Measurements from ENCODE around the gene CALHM6.

CALHM6 gene

DNA sequence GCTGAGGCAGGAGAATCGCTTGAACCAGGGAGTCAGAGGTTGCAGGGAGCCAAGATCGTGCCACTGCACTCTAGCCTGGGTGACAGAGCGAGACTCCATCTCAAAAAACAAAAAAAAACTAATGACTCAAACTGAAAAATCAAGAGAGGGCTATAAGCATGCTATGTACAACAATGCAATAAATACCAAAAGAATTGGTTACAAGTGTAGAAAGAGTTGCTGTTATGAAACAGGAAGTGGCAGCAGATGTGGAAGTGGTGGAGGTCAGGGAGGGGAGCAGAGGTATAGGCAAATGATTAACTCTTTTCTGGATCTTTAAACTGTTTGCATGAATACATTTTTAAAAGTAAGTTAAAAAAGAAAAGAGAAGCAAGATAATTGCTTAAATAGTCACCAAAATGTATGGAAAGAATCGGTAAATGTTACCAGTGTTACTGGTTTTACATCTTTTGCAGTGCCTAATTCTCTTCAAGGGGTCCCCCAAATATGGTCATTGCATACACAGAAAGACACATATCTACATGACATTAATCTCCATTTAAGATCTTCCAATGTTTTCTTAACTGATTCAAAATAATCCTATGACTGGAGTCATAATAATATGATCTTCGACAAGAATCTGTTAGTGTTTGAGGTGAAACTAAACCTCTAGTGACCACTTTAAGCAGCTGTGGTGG is 15.0 kb downstream of the CALHM6 start:
- DNase-seq (ENCODE audit: low read depth), result peak; percentile 88
- peak overlapping the region; percentile 9 for H3K4me3 ChIP-seq (ENCODE audit: low read depth, low read length)
- TF ChIP-seq MYC (IDR thresholded peaks at IDR 0.05; ENCODE audit: low read depth, low read length) (peak; percentile 43; the same call in 1 of the 2 replicates), POLR2A (IDR thresholded peaks at IDR 0.05; ENCODE audit: extremely low read depth, insufficient read length) (no peak)
- TF ChIP-seq, protein P1, sequence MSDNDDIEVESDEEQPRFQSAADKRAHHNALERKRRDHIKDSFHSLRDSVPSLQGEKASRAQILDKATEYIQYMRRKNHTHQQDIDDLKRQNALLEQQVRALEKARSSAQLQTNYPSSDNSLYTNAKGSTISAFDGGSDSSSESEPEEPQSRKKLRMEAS (IDR thresholded peaks at IDR 0.05; ENCODE audit: low read depth, low read length), result peak; percentile 23; the same call in 1 of the 2 replicates
- TF ChIP-seq, protein P2, sequence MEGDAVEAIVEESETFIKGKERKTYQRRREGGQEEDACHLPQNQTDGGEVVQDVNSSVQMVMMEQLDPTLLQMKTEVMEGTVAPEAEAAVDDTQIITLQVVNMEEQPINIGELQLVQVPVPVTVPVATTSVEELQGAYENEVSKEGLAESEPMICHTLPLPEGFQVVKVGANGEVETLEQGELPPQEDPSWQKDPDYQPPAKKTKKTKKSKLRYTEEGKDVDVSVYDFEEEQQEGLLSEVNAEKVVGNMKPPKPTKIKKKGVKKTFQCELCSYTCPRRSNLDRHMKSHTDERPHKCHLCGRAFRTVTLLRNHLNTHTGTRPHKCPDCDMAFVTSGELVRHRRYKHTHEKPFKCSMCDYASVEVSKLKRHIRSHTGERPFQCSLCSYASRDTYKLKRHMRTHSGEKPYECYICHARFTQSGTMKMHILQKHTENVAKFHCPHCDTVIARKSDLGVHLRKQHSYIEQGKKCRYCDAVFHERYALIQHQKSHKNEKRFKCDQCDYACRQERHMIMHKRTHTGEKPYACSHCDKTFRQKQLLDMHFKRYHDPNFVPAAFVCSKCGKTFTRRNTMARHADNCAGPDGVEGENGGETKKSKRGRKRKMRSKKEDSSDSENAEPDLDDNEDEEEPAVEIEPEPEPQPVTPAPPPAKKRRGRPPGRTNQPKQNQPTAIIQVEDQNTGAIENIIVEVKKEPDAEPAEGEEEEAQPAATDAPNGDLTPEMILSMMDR (IDR thresholded peaks at IDR 0.05; ENCODE audit: low read depth, low read length), result no peak

DNA sequence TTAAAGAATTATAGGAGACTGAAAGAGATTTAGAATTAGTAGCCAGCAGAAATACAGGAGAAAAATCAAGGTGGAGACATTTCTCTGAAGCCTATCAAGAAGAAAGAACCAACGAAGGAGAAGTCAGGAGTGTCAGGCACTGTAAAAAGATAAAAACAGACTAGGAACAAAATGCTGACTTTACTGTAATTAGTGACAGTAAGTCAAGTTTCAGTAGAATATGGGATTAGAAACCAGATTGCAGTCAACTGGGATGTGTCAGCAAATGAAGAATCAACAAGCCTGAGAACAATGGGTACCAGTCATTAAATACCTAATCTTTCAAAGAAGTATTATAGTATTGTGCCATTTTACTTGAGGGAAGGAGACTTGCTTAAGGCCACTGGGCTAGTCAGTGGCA is 21.6 kb downstream of the CALHM6 start:
- TF ChIP-seq POLR2A (IDR thresholded peaks at IDR 0.05; ENCODE audit: extremely low read depth, insufficient read length) (no peak), MYC (IDR thresholded peaks at IDR 0.05; ENCODE audit: low read depth, low read length) (no peak)
- TF ChIP-seq, protein P1 (IDR thresholded peaks at IDR 0.05; ENCODE audit: low read depth, low read length), result no peak
- TF ChIP-seq, protein P2 (IDR thresholded peaks at IDR 0.05; ENCODE audit: low read depth, low read length), result no peak
- no peak for DNase-seq (ENCODE audit: low read depth)
- no peak overlapping the region for H3K4me3 ChIP-seq (ENCODE audit: low read depth, low read length)

DNA sequence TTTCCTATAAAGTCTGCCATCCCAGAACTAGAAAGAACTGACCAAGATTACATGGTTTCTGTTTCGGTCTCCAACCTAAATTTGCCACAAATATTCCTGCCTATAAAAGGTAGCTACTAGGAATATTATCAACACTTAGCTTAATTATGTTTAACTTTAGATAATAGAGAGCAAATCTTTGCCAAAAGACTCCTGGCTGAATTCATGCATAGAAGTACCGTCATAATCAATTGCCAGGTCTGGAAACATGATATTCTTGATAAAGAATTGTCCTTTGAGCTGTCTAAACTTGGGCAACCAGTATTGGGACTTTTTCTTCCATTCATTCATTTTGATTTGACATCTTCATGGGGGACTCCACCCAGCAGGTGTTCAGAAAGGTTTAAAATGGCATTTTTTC is 22.4 kb downstream of the CALHM6 start:
- no peak for DNase-seq (ENCODE audit: low read depth)
- TF ChIP-seq MYC (IDR thresholded peaks at IDR 0.05; ENCODE audit: low read depth, low read length) (no peak), POLR2A (IDR thresholded peaks at IDR 0.05; ENCODE audit: extremely low read depth, insufficient read length) (no peak)
- TF ChIP-seq, protein P2 (IDR thresholded peaks at IDR 0.05; ENCODE audit: low read depth, low read length), result no peak
- TF ChIP-seq, protein P1 (IDR thresholded peaks at IDR 0.05; ENCODE audit: low read depth, low read length), result no peak

DNA sequence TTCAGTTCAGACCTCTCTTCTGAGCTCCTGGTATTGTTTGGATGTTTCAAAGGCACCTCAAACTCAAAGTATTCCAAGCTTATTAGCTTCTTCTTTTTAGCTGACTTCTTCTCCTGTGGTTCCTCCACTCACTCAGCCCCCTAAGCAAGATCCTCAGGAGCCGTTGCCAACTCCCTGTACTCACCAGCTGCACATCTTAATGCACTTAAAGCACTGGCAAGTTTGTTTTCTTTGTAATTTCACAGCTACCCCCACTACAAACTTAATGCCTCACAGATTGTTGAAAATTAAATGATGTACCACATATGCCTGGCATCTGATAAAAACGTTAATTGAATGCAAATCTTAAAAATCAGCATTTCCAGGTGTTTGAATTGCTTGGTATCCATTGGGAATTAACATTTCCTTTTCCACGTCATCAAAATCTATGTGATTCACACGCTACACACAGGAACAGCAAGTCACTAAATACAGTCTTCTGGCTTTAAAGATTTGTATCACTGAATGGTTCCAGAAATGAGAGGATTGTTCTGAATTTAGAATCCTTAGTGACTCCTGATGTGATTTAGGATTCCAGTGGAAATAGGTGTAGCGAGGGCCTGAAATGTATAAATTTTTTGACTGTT is 24.5 kb downstream of the CALHM6 start:
- DNase-seq (ENCODE audit: low read depth), result no peak
- H3K4me3 ChIP-seq (ENCODE audit: low read depth, low read length), result no peak overlapping the region
- TF ChIP-seq MYC (IDR thresholded peaks at IDR 0.05; ENCODE audit: low read depth, low read length), result no peak
- TF ChIP-seq, protein P2 (IDR thresholded peaks at IDR 0.05; ENCODE audit: low read depth, low read length), result no peak
- no peak for TF ChIP-seq POLR2A (IDR thresholded peaks at IDR 0.05; ENCODE audit: extremely low read depth, insufficient read length)
- TF ChIP-seq, protein P1 (IDR thresholded peaks at IDR 0.05; ENCODE audit: low read depth, low read length), result no peak

More for the DNA sequence above, 22.4 kb downstream of the CALHM6 start:
- H3K4me3 ChIP-seq (ENCODE audit: low read depth, low read length), result no peak overlapping the region

DNA sequence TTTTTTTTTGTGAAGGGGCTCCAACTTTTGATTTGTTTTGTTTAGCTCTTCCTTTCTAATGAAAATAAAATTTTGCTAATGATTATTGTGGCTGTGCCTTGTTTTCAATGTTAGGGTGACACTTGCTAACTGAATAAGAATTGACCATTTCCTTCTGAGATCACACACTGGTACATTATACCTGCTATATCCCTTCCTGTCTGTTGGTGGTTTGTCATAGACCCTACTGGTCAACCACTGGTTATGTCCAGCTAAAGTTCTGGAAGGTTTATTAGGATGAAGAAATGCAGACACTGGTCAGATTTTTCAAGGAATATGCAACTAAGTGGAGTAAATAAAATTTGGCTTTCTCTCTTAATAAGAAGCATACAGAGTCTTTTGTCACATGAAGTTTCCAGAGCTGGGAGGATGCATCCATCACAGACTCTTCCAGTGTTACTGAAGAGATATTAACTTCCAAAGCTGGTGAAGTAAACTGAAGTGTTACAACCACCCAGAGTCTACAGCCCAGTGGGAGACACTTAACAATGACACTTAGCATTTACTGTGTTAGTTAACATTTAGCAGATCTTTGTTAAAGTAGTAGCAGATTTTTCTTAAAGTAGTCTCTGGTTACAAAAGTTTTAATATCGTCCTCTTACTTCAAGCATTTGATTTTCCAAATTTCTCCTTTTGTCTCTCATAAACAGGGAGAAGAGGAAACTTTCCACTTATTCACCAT is 30.6 kb downstream of the CALHM6 start:
- DNase-seq (ENCODE audit: low read depth), result peak; percentile 14
- TF ChIP-seq POLR2A (IDR thresholded peaks at IDR 0.05; ENCODE audit: extremely low read depth, insufficient read length) (no peak), MYC (IDR thresholded peaks at IDR 0.05; ENCODE audit: low read depth, low read length) (no peak)
- TF ChIP-seq, protein P2 (IDR thresholded peaks at IDR 0.05; ENCODE audit: low read depth, low read length), result no peak
- TF ChIP-seq, protein P1 (IDR thresholded peaks at IDR 0.05; ENCODE audit: low read depth, low read length), result no peak
- H3K4me3 ChIP-seq (ENCODE audit: low read depth, low read length), result no peak overlapping the region

Data from NB4 (cell line).